ENCODE results near the gene TRIM42.

TRIM42 gene

GRCh38 chr3:140711390-140712035 is 33.6 kb downstream of the TRIM42 start:
- DNase-seq = no peak

GRCh38 chr3:140712301-140712700 is 34.4 kb downstream of the TRIM42 start:
- DNase-seq = no peak

GRCh38 chr3:140715035-140715434 is 37.2 kb downstream of the TRIM42 start:
- no peak for DNase-seq

GRCh38 chr3:140717921-140718320 is 40.1 kb downstream of the TRIM42 start:
- DNase-seq = no peak

- DNase-seq = no peak
Observed at GRCh38 chr3:140719841-140720614, 42.2 kb downstream of the TRIM42 start.

- no peak for DNase-seq
Observed at GRCh38 chr3:140723576-140723975, 45.7 kb downstream of the TRIM42 start.

GRCh38 chr3:140724856-140725812 is 47.3 kb downstream of the TRIM42 start:
- DNase-seq = no peak

GRCh38 chr3:140726066-140726465 is 48.2 kb downstream of the TRIM42 start:
- DNase-seq = no peak

- no peak for DNase-seq
Observed at GRCh38 chr3:140727886-140728285, 50.0 kb downstream of the TRIM42 start.

GRCh38 chr3:140731440-140732119 is 53.7 kb downstream of the TRIM42 start:
- DNase-seq = no peak

GRCh38 chr3:140733623-140734022 is 55.8 kb downstream of the TRIM42 start:
- no peak for DNase-seq

- peak; percentile 7 to 71 for DNase-seq
Observed at GRCh38 chr3:140736863-140737460, 59.1 kb downstream of the TRIM42 start.

GRCh38 chr3:140742116-140742515 is 64.3 kb downstream of the TRIM42 start:
- no peak for DNase-seq

GRCh38 chr3:140748171-140748570 is 70.3 kb downstream of the TRIM42 start:
- no peak for DNase-seq

- no peak for DNase-seq
Observed at GRCh38 chr3:140748903-140749302, 71.0 kb downstream of the TRIM42 start.
